ENCODE results near the gene ARL8B. TPM values are rescaled to one million over a fixed set of nuclear protein-coding genes. Genes with fewer than 3 reads are reported as not detected.

ARL8B gene
- total RNA-seq, 1 donor from 2014 or later = 39.3 TPM

DNA sequence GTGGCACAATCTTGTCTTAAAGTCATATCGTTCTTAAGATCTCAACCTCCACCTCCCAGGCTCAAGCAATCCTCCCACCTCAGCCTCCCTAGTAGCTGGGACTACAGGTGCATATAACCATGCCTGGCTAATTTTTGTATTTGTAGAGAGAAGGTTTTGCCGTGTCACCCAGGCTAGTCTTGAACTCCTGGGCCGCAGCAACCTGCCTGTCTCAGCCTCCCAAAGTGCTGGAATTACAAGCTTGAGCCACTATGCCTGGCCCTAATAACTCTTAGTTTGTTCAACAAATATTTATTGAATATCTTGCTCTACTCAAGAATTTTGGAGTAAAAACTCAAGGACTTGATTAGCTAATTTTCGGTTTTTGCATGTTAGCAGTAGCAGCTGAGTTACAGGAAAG is 46.0 kb downstream of the ARL8B start:
- no peaks in the 10 kb centered on the region for H3K9me3 ChIP-seq (ENCODE audit: low read depth)
- no peaks in the 10 kb centered on the region for H3F3A ChIP-seq (ENCODE audit: low read depth)
- no peak overlapping the region for H3K9ac ChIP-seq
- H3K36me3 ChIP-seq = no peaks in the 10 kb centered on the region
- Mint-ChIP-seq H3K36me3 (peaks cover 5% of the 10 kb centered on the region), H3K9me3 (no peaks in the 10 kb centered on the region), H3K27me3 (ENCODE audit: insufficient read depth, low read depth) (no peaks in the 10 kb centered on the region), H3K4me3 (no peak overlapping the region), H3K4me1 (no peaks in the 10 kb centered on the region), H3K27ac (no peak overlapping the region)
- TF ChIP-seq EZH2phosphoT487 (IDR thresholded peaks at IDR 0.05) (no peak), EZH2 (IDR thresholded peaks at IDR 0.05) (no peak), CTCF (IDR thresholded peaks at IDR 0.05) (no peak)
- no peak overlapping the region for H3K4me3 ChIP-seq
- DNase-seq (ENCODE audit: low spot score) = no peak
- H3K4me1 ChIP-seq = peaks cover 8% of the 10 kb centered on the region
- no peak overlapping the region for H3K4me2 ChIP-seq
- H3K27me3 ChIP-seq = no peaks in the 10 kb centered on the region
- H4K20me1 ChIP-seq (ENCODE audit: low read depth) = peaks cover 4% of the 10 kb centered on the region
- no peak overlapping the region for H3K27ac ChIP-seq
- no peak overlapping the region for H2AFZ ChIP-seq (replicated peaks)
- peaks cover 61% of the 10 kb centered on the region for H3K79me2 ChIP-seq (ENCODE audit: low read depth)

DNA sequence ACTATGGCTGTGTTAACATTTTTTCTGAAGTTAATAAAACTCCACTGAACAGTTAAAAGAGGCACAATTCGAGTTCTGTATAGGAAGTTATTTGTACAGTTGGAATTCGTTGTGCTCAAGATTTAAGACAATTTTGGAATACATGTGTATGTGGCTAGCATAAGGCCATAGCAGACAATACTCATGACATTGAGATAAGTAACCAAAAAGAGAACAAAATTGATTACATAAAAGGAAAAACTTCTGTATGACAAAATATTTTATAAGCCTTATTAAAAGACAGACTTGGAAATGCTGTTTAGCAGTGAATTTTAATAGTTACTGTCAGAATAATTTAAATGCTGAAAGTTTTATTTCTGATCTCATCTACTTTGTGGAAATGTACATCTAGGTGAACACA is 47.7 kb downstream of the ARL8B start:
- no peak for DNase-seq (ENCODE audit: low spot score)
- Histone ChIP-seq H4K20me1 (ENCODE audit: low read depth) (peaks cover 4% of the 10 kb centered on the region), H3K4me2 (no peak overlapping the region), H2AFZ (replicated peaks) (no peak overlapping the region), H3K27ac (no peak overlapping the region), H3K79me2 (ENCODE audit: low read depth) (peaks cover 44% of the 10 kb centered on the region), H3K4me3 (no peak overlapping the region), H3K36me3 (no peaks in the 10 kb centered on the region), H3K9ac (no peak overlapping the region), H3K27me3 (no peaks in the 10 kb centered on the region), H3K4me1 (peaks cover 8% of the 10 kb centered on the region), H3K9me3 (ENCODE audit: low read depth) (no peaks in the 10 kb centered on the region), H3F3A (ENCODE audit: low read depth) (no peaks in the 10 kb centered on the region)
- Mint-ChIP-seq H3K27ac (no peak overlapping the region), H3K27me3 (ENCODE audit: insufficient read depth, low read depth) (no peaks in the 10 kb centered on the region), H3K9me3 (no peaks in the 10 kb centered on the region), H3K36me3 (peaks cover 5% of the 10 kb centered on the region), H3K4me3 (no peak overlapping the region), H3K4me1 (no peaks in the 10 kb centered on the region)
- TF ChIP-seq EZH2phosphoT487 (IDR thresholded peaks at IDR 0.05) (no peak), EZH2 (IDR thresholded peaks at IDR 0.05) (no peak), CTCF (IDR thresholded peaks at IDR 0.05) (no peak)

- Mint-ChIP-seq H3K27me3 (ENCODE audit: insufficient read depth, low read depth) (no peaks in the 10 kb centered on the region), H3K36me3 (peaks cover 9% of the 10 kb centered on the region), H3K27ac (no peak overlapping the region), H3K4me3 (no peak overlapping the region), H3K9me3 (no peaks in the 10 kb centered on the region), H3K4me1 (no peaks in the 10 kb centered on the region)
- no peaks in the 10 kb centered on the region for H4K20me1 ChIP-seq (ENCODE audit: low read depth)
- no peaks in the 10 kb centered on the region for H3K4me1 ChIP-seq
- no peaks in the 10 kb centered on the region for H3K27me3 ChIP-seq
- no peak overlapping the region for H3K27ac ChIP-seq
- peaks cover 33% of the 10 kb centered on the region for H3K79me2 ChIP-seq (ENCODE audit: low read depth)
- H3F3A ChIP-seq (ENCODE audit: low read depth) = no peaks in the 10 kb centered on the region
- H3K4me2 ChIP-seq = no peak overlapping the region
- no peak overlapping the region for H3K4me3 ChIP-seq
- TF ChIP-seq EZH2 (IDR thresholded peaks at IDR 0.05) (no peak), EZH2phosphoT487 (IDR thresholded peaks at IDR 0.05) (no peak), CTCF (IDR thresholded peaks at IDR 0.05) (no peak)
- no peak overlapping the region for H3K9ac ChIP-seq
- H3K9me3 ChIP-seq (ENCODE audit: low read depth) = no peaks in the 10 kb centered on the region
- no peak overlapping the region for H2AFZ ChIP-seq (replicated peaks)
- no peak for DNase-seq (ENCODE audit: low spot score)
- no peaks in the 10 kb centered on the region for H3K36me3 ChIP-seq
These were observed 48.9 kb downstream of the ARL8B start for GRCh38 chr3:5170975-5171374.
